NT2/D1 (cell line): ENCODE data around the gene QKI.
"Not testable (repeated sequence)": the region's sequence is repeated elsewhere in the genome, so short reads cannot be mapped to it uniquely, and the experiment has no call there.

ENCODE experiments used
- DNase-seq: peaks from one replicate; pipeline ENCODE4 v3.0.0-alpha.2; 2011; ENCODE audit warnings: low read depth, low spot score
- H3K27me3 ChIP-seq: 2 replicates; pipeline ENCODE4 v1.6.0; 2011; ENCODE audit warnings: mild to moderate bottlenecking; ENCODE audit not compliant: insufficient read length, insufficient read depth
- H3K36me3 ChIP-seq: 2 replicates; pipeline ENCODE4 v1.6.1; 2011; ENCODE audit warnings: mild to moderate bottlenecking, low read length, mixed read lengths; ENCODE audit not compliant: insufficient read depth, insufficient read length
- H3K4me1 ChIP-seq: 2 replicates; pipeline ENCODE4 v1.5.1; 2011; ENCODE audit not compliant: insufficient read depth, insufficient read length
- H3K4me3 ChIP-seq: 2 replicates; pipeline ENCODE4 v1.5.1; 2011; ENCODE audit warnings: low read depth; ENCODE audit not compliant: insufficient read length
- H3K9ac ChIP-seq: 2 replicates; pipeline ENCODE4 v1.6.0; 2011; ENCODE audit warnings: low read depth; ENCODE audit not compliant: insufficient read length
- H3K9me3 ChIP-seq: 2 replicates; pipeline ENCODE4 v1.5.1; 2011; ENCODE audit warnings: mild to moderate bottlenecking, low read length; ENCODE audit not compliant: insufficient read depth
- SUZ12 ChIP-seq: IDR thresholded peaks from 2 replicates; pipeline ENCODE4 v1.6.1; 2011; ENCODE audit not compliant: insufficient read length, insufficient read depth; ENCODE audit errors: extremely low read depth
- YY1 ChIP-seq: IDR thresholded peaks from 2 replicates; pipeline ENCODE4 v1.6.1; 2011; ENCODE audit not compliant: insufficient read length, insufficient read depth
- ZNF274 ChIP-seq: IDR thresholded peaks from 2 replicates; pipeline ENCODE4 v1.6.1; 2011; ENCODE audit warnings: mild to moderate bottlenecking, low read depth, low read length

QKI gene

GRCh38 chr6:163436843-163437242, 22.3 kb downstream of the QKI start:
- TF ChIP-seq YY1 (no peak), SUZ12 (no peak), ZNF274 (no peak)
- H3K36me3 ChIP-seq, result no peaks in the 10 kb centered on the region
- no peaks in the 10 kb centered on the region for H3K9me3 ChIP-seq
- H3K4me3 ChIP-seq, result no peak overlapping the region
- H3K4me1 ChIP-seq, result no peaks in the 10 kb centered on the region
- DNase-seq, result no peak
- no peak overlapping the region for H3K9ac ChIP-seq
- H3K27me3 ChIP-seq, result no peaks in the 10 kb centered on the region

GRCh38 chr6:163437466-163437865, 22.9 kb downstream of the QKI start:
- H3K36me3 ChIP-seq, result no peaks in the 10 kb centered on the region
- no peaks in the 10 kb centered on the region for H3K9me3 ChIP-seq
- H3K4me3 ChIP-seq, result no peak overlapping the region
- no peaks in the 10 kb centered on the region for H3K4me1 ChIP-seq
- H3K27me3 ChIP-seq, result no peaks in the 10 kb centered on the region
- TF ChIP-seq YY1, result no peak
- TF ChIP-seq SUZ12, result no peak
- no peak for TF ChIP-seq ZNF274
- no peak overlapping the region for H3K9ac ChIP-seq
- no peak for DNase-seq

- no peak overlapping the region for H3K9ac ChIP-seq
- no peak for TF ChIP-seq SUZ12
- no peak for TF ChIP-seq YY1
- no peak for TF ChIP-seq ZNF274
- no peaks in the 10 kb centered on the region for H3K9me3 ChIP-seq
- H3K4me1 ChIP-seq, result no peaks in the 10 kb centered on the region
- no peaks in the 10 kb centered on the region for H3K27me3 ChIP-seq
- DNase-seq, result no peak
- H3K4me3 ChIP-seq, result no peak overlapping the region
- no peaks in the 10 kb centered on the region for H3K36me3 ChIP-seq
Observed at GRCh38 chr6:163438298-163438939, 23.9 kb downstream of the QKI start.

- H3K4me3 ChIP-seq, result no peak overlapping the region
- H3K4me1 ChIP-seq, result no peaks in the 10 kb centered on the region
- H3K9me3 ChIP-seq, result no peaks in the 10 kb centered on the region
- H3K27me3 ChIP-seq, result no peaks in the 10 kb centered on the region
- no peak for DNase-seq
- H3K9ac ChIP-seq, result no peak overlapping the region
- TF ChIP-seq SUZ12 (no peak), ZNF274 (no peak), YY1 (no peak)
- no peaks in the 10 kb centered on the region for H3K36me3 ChIP-seq
Observed at GRCh38 chr6:163438940-163439335, 24.4 kb downstream of the QKI start.

- not testable (repeated sequence) for H3K4me1 ChIP-seq, H3K9me3 ChIP-seq, H3K36me3 ChIP-seq, H3K9ac ChIP-seq, DNase-seq, H3K4me3 ChIP-seq, H3K27me3 ChIP-seq
Observed at GRCh38 chr6:163439390-163439789, 24.9 kb downstream of the QKI start.

- H3K9ac ChIP-seq, result no peak overlapping the region
- no peak overlapping the region for H3K4me3 ChIP-seq
- no peaks in the 10 kb centered on the region for H3K9me3 ChIP-seq
- TF ChIP-seq ZNF274 (no peak), SUZ12 (no peak), YY1 (no peak)
- H3K27me3 ChIP-seq, result no peaks in the 10 kb centered on the region
- DNase-seq, result no peak
- H3K4me1 ChIP-seq, result no peaks in the 10 kb centered on the region
- no peaks in the 10 kb centered on the region for H3K36me3 ChIP-seq
Observed at GRCh38 chr6:163439997-163440396, 25.5 kb downstream of the QKI start.

GRCh38 chr6:163442336-163442735, 27.8 kb downstream of the QKI start:
- no peak for DNase-seq
- TF ChIP-seq ZNF274, result no peak
- no peak for TF ChIP-seq YY1
- TF ChIP-seq SUZ12, result no peak
- Histone ChIP-seq H3K4me3 (no peak overlapping the region), H3K27me3 (no peaks in the 10 kb centered on the region), H3K9me3 (no peaks in the 10 kb centered on the region), H3K36me3 (no peaks in the 10 kb centered on the region), H3K4me1 (no peaks in the 10 kb centered on the region), H3K9ac (no peak overlapping the region)
